IMR-90 (cell line): ENCODE results near the gene RIOX2. TPM values are rescaled to one million over a fixed set of nuclear protein-coding genes. Genes with fewer than 3 reads are reported as not detected.

Experiments used
- ATAC-seq: fragments of 200-7000 bp; cut with Tn5 transposase; 2 replicates; pipeline ENCODE4 v1.9.1; 2020; ENCODE audit warnings: low read depth, mild to moderate bottlenecking, moderate library complexity
- BruUV-seq: library from RNA; stranded (reverse); fragments of 400-500 nt; replicated peaks from 2 replicates; lab custom pipeline; 2021; lab: Mats Ljungman, UMichigan
- CTCF ChIA-PET: fragments of 300-600 bp; formaldehyde crosslinking; extraction: SDS; loops from one replicate; lab custom pipeline; 2021; ENCODE audit warnings: antibody characterized with exemption; lab: Yijun Ruan, JAX
- POLR2A ChIA-PET: fragments of 300-600 bp; sonication (Branson Sonifier 250); formaldehyde crosslinking; loops from one replicate; lab custom pipeline; 2022; ENCODE audit warnings: antibody characterized with exemption; ENCODE audit not compliant: unreplicated experiment; lab: Charles Lee
- DNase-seq: peaks from one replicate; pipeline ENCODE4 v3.0.0; 2013
- H2AFZ ChIP-seq: replicated peaks from 2 replicates; pipeline ENCODE3; 2013; ENCODE audit warnings: low read length, mild to moderate bottlenecking; ENCODE audit not compliant: poor library complexity
- H2AK5ac ChIP-seq: 2 replicates; pipeline ENCODE4 v1.6.1; 2013; ENCODE audit warnings: low read depth, low read length, inconsistent platforms
- H2AK9ac ChIP-seq: replicated peaks from 2 replicates; pipeline ENCODE3; 2013; ENCODE audit warnings: mild to moderate bottlenecking, low read depth, low read length, moderate library complexity; ENCODE audit not compliant: poor library complexity
- H2BK120ac ChIP-seq: 2 replicates; pipeline ENCODE4 v1.6.1; 2013; ENCODE audit warnings: low read depth, low read length, inconsistent platforms
- H2BK15ac ChIP-seq: 3 replicates; pipeline ENCODE4 v1.6.1; 2013; ENCODE audit warnings: low read depth, low read length, inconsistent platforms
- H2BK20ac ChIP-seq: 2 replicates; pipeline ENCODE4 v1.6.1; 2013; ENCODE audit warnings: low read depth, mild to moderate bottlenecking, inconsistent platforms, low read length, moderate library complexity
- H2BK5ac ChIP-seq: 2 replicates; pipeline ENCODE4 v1.6.1; 2013; ENCODE audit warnings: mild to moderate bottlenecking, low read depth, low read length, inconsistent platforms; ENCODE audit not compliant: poor library complexity, severe bottlenecking
- H3K14ac ChIP-seq: replicated peaks from 2 replicates; pipeline ENCODE4 v1.6.1; 2013; ENCODE audit warnings: low read depth, low read length, inconsistent platforms
- H3K18ac ChIP-seq: 2 replicates; pipeline ENCODE4 v1.6.1; 2013; ENCODE audit warnings: low read depth, low read length, control low read depth
- H3K23ac ChIP-seq: 2 replicates; pipeline ENCODE4 v1.6.1; 2013; ENCODE audit warnings: low read depth, low read length, inconsistent platforms
- H3K27ac ChIP-seq: 2 replicates; pipeline ENCODE4 v1.5.1; 2013; ENCODE audit warnings: mild to moderate bottlenecking, control low read depth, low read length; ENCODE audit not compliant: insufficient read depth
- H3K27me3 ChIP-seq: 2 replicates; pipeline ENCODE4 v1.6.1; 2013; ENCODE audit warnings: low read length; ENCODE audit not compliant: control insufficient read depth, insufficient read depth
- H3K36me3 ChIP-seq: 2 replicates; pipeline ENCODE4 v1.6.1; 2013; ENCODE audit warnings: low read length, mixed read lengths; ENCODE audit not compliant: control insufficient read depth, insufficient read depth
- H3K4ac ChIP-seq: 2 replicates; pipeline ENCODE4 v1.6.1; 2013; ENCODE audit warnings: low read depth, low read length, inconsistent platforms
- H3K4me1 ChIP-seq: 2 replicates; pipeline ENCODE4 v1.6.1; 2013; ENCODE audit warnings: low read length, mixed read lengths; ENCODE audit not compliant: control insufficient read depth, insufficient read depth
- H3K4me2 ChIP-seq: 2 replicates; pipeline ENCODE4 v1.6.1; 2013; ENCODE audit warnings: low read depth, mild to moderate bottlenecking, control low read depth, low read length, moderate library complexity
- H3K4me3 ChIP-seq: 2 replicates; pipeline ENCODE4 v1.5.1; 2013; ENCODE audit warnings: low read depth, mild to moderate bottlenecking, control low read depth, low read length, moderate library complexity; ENCODE audit not compliant: insufficient read depth
- H3K56ac ChIP-seq: 2 replicates; pipeline ENCODE4 v1.6.1; 2013; ENCODE audit warnings: low read length, inconsistent platforms; ENCODE audit not compliant: insufficient read depth; ENCODE audit errors: extremely low read depth
- H3K79me1 ChIP-seq, 2 experiments: 2 replicates each; pipeline ENCODE4 v1.6.1; 2013; ENCODE audit warnings: low read length in 2 of 2, inconsistent platforms in 1 of 2, low read depth in 1 of 2
- H3K9ac ChIP-seq: 2 replicates; pipeline ENCODE4 v1.6.1; 2013; ENCODE audit warnings: low read depth, low read length, control low read depth
- H3K9me1 ChIP-seq: 2 replicates; pipeline ENCODE4 v1.6.1; 2013; ENCODE audit warnings: low read length, inconsistent platforms; ENCODE audit not compliant: insufficient read depth
- H3K9me3 ChIP-seq: 2 replicates; pipeline ENCODE4 v1.6.1; 2013; ENCODE audit warnings: low read length; ENCODE audit not compliant: control insufficient read depth, insufficient read depth
- H4K20me1 ChIP-seq: 2 replicates; pipeline ENCODE4 v1.6.1; 2013; ENCODE audit warnings: low read length, inconsistent platforms; ENCODE audit not compliant: insufficient read depth
- H4K5ac ChIP-seq: 2 replicates; pipeline ENCODE4 v1.6.1; 2013; ENCODE audit warnings: mild to moderate bottlenecking, low read depth, low read length, control low read depth
- H4K8ac ChIP-seq, 2 experiments: 2 replicates each; pipeline ENCODE4 v1.6.1; 2013; ENCODE audit warnings: low read depth in 2 of 2, low read length in 2 of 2, control low read depth in 1 of 2, inconsistent platforms in 1 of 2
- H4K91ac ChIP-seq: 2 replicates; pipeline ENCODE4 v1.6.1; 2013; ENCODE audit warnings: low read depth, low read length, inconsistent platforms; ENCODE audit not compliant: insufficient read depth
- BHLHE40 ChIP-seq: fragments of 150-350 bp; IDR thresholded peaks from 2 replicates; pipeline ENCODE4 v1.6.1; 2016; ENCODE audit warnings: mild to moderate bottlenecking, low read depth, low read length
- CEBPB ChIP-seq: IDR thresholded peaks from 2 replicates; pipeline ENCODE4 v1.6.1; 2012; ENCODE audit warnings: low read depth, low read length, improper control_type of control experiment
- CHD1 ChIP-seq: IDR thresholded peaks from 2 replicates; pipeline ENCODE4 v1.6.1; 2012; ENCODE audit warnings: low read depth, low read length, improper control_type of control experiment
- MXI1 ChIP-seq: IDR thresholded peaks from 2 replicates; pipeline ENCODE4 v1.6.1; 2012; ENCODE audit warnings: low read depth, mild to moderate bottlenecking, low read length, moderate library complexity, borderline replicate concordance
- NFE2L2 ChIP-seq: fragments of 150-350 bp; IDR thresholded peaks from 2 replicates; pipeline ENCODE4 v1.6.1; 2016; ENCODE audit warnings: low read depth, mild to moderate bottlenecking, low read length
- POLR2A ChIP-seq: IDR thresholded peaks from 2 replicates; pipeline ENCODE4 v1.6.1; 2012; ENCODE audit warnings: mild to moderate bottlenecking, low read depth, low read length
- RAD21 ChIP-seq: IDR thresholded peaks from 2 replicates; pipeline ENCODE4 v1.6.1; 2012; ENCODE audit warnings: low read length, improper control_type of control experiment
- RFX5 ChIP-seq: IDR thresholded peaks from 2 replicates; pipeline ENCODE4 v1.8.0; 2012; ENCODE audit warnings: low read depth, mild to moderate bottlenecking, low read length, moderate library complexity
- WGBS, 2 experiments: methylation state at CpG; one replicate each; pipeline versions ENCODE4 v1.1.5 to v1.1.7; 2013; ENCODE audit warnings: missing lambda C conversion rate in 2 of 2; ENCODE audit not compliant: insufficient read length in 1 of 2; ENCODE audit errors: extremely low coverage in 2 of 2; 5-methylcytosine and 5-hydroxymethylcytosine counted together
- dilution Hi-C: fragments of 300-500 bp; cut with HindIII; formaldehyde crosslinking; loops from one replicate; pipeline ENCODE4 v1.14.3; 2018; ENCODE audit warnings: low sequenced_read_pairs; ENCODE audit not compliant: unreplicated experiment
- in situ Hi-C: fragments of 300-500 bp; cut with MboI; formaldehyde crosslinking; loops from 3 replicates; pipeline ENCODE4 v1.14.3; 2019; ENCODE audit warnings: low sequenced_read_pairs, inconsistent platforms, mixed read lengths
- intact Hi-C: fragments of 100-400 bp; cut with micrococcal nuclease; formaldehyde crosslinking; loops from 2 replicates; pipeline ENCODE4 v1.10.0; 2022
- polyA plus RNA-seq, 3 experiments: library from polyadenylated mRNA; depleted of rRNA; stranded (reverse); fragments of >200 nt; gene quantifications; 2 replicates each; pipeline ENCODE4 v1.2.3, GENCODE V29; 2012; ENCODE audit warnings: low replicate concordance in 1 of 3
- total RNA-seq: library from RNA; depleted of rRNA; stranded (reverse); fragments of >200 nt; gene quantifications from 2 replicates; pipeline ENCODE4 v1.2.3, GENCODE V29; 2012
- TF ChIP-seq, protein P1 (sequence below): fragments of 150-350 bp; IDR thresholded peaks from 2 replicates; pipeline ENCODE4 v1.6.1; 2017; ENCODE audit warnings: mild to moderate bottlenecking, antibody characterized with exemption, low read length, low read depth
- TF ChIP-seq, protein P2 (sequence below): fragments of 150-350 bp; IDR thresholded peaks from 2 replicates; pipeline ENCODE4 v1.6.1; 2016; ENCODE audit warnings: low read depth, mild to moderate bottlenecking, low read length, moderate library complexity, borderline replicate concordance

RIOX2 gene
- total and polyA plus RNA-seq, 2 of the 4 experiments (the other 2 are of a cell fraction): 17.2 to 26.7 TPM

DNA sequence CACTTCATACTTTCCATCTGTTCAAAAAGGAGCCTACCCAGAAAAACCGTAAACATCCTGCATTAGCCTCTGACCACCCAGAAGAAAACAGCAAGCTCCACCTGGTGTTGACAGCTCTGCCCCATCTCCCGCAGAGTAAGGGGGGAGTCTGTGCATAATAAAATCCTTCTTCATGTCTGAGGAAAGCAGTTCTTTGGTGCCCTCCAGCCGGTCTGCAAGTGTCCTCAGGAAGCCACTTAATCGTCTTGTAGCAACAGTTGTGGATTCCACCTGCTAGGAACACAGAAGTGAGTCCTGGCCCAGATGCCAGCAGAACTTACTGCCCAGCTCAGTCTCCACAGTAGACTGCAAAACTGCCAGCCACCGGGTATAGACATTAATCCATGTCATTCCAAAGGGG, 22.5 kb downstream of the RIOX2 start:
- Histone ChIP-seq H3K9me1 (0 out of 2 replicates have a peak, but pooled peaks cover 4% of the 10 kb centered on the region), H3K14ac (no peak overlapping the region), H3K18ac (no peak overlapping the region), H3K23ac (no peak overlapping the region), H4K5ac (no peak overlapping the region), H3K36me3 (peaks cover 36% of the 10 kb centered on the region), H2AFZ (no peak overlapping the region), H3K4me2 (no peak overlapping the region), H4K20me1 (no peaks in the 10 kb centered on the region), H3K27ac (no peak overlapping the region), H4K8ac (no peak overlapping the region), H4K91ac (no peak overlapping the region), H2BK20ac (no peak overlapping the region), H2AK5ac (no peak overlapping the region), H3K9me3 (no peaks in the 10 kb centered on the region), H3K27me3 (no peaks in the 10 kb centered on the region), H2BK15ac (no peak overlapping the region), H2AK9ac (no peak overlapping the region), H3K4me1 (peaks cover 5% of the 10 kb centered on the region), H2BK120ac (no peak overlapping the region), H2BK5ac (no peak overlapping the region), H3K4ac (no peak overlapping the region), H3K79me1 (peaks cover 0 to 5% of the 10 kb centered on the region in 2 experiments; a peak in 1 of 4 replicates), H3K9ac (no peak overlapping the region), H3K4me3 (no peak overlapping the region), H3K56ac (no peak overlapping the region)
- in situ Hi-C loops: no loop called here
- 60% methylated on average over 1 of the region's 5 CpGs; no CpG with 5 or more reads in 1 of the 2 experiments for WGBS, 2 experiments
- BruUV-seq: no TSS peak
- POLR2A ChIA-PET: no interaction called here
- intact Hi-C loops: no loop called here
- no peak for ATAC-seq
- DNase-seq: no peak
- CTCF ChIA-PET: interaction anchor here (1.2 kb wide), 1 partner anchor 73 kb away, joined by 3 read pairs; no protein-coding TSS in a partner anchor
- TF ChIP-seq POLR2A (no peak), NFE2L2 (no peak), BHLHE40 (no peak), MXI1 (no peak), CEBPB (no peak), RFX5 (no peak), RAD21 (no peak), CHD1 (no peak)
- TF ChIP-seq, protein P1, sequence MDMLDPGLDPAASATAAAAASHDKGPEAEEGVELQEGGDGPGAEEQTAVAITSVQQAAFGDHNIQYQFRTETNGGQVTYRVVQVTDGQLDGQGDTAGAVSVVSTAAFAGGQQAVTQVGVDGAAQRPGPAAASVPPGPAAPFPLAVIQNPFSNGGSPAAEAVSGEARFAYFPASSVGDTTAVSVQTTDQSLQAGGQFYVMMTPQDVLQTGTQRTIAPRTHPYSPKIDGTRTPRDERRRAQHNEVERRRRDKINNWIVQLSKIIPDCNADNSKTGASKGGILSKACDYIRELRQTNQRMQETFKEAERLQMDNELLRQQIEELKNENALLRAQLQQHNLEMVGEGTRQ: no peak
- TF ChIP-seq, protein P2, sequence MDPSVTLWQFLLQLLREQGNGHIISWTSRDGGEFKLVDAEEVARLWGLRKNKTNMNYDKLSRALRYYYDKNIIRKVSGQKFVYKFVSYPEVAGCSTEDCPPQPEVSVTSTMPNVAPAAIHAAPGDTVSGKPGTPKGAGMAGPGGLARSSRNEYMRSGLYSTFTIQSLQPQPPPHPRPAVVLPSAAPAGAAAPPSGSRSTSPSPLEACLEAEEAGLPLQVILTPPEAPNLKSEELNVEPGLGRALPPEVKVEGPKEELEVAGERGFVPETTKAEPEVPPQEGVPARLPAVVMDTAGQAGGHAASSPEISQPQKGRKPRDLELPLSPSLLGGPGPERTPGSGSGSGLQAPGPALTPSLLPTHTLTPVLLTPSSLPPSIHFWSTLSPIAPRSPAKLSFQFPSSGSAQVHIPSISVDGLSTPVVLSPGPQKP: no peak
- dilution Hi-C loops: no loop called here
